ENCODE results near the gene CGB8.
"Not testable (repeated sequence)": the region's sequence is repeated elsewhere in the genome, so short reads cannot be mapped to it uniquely, and the experiment has no call there.

CGB8 gene

GRCh38 chr19:49059053-49059452 lies 10.1 kb upstream of the CGB8 start:
- Histone ChIP-seq H3K4me3 (ENCODE audit: low read length) (no peak overlapping the region), H3K27ac (ENCODE audit: low read depth, low read length) (no peak overlapping the region), H3K27me3 (ENCODE audit: control insufficient read depth, insufficient read depth, low read length) (peaks cover 22% of the 10 kb centered on the region)

GRCh38 chr19:49058562-49058961 lies 9.7 kb upstream of the CGB8 start:
- Histone ChIP-seq H3K9ac (ENCODE audit: low read length) (no peak overlapping the region), H3K27ac (ENCODE audit: low read depth, low read length) (no peak overlapping the region), H3K4me1 (ENCODE audit: control insufficient read depth, insufficient read depth, low read length) (no peaks in the 10 kb centered on the region), H3K27me3 (ENCODE audit: control insufficient read depth, insufficient read depth, low read length) (peaks cover 20% of the 10 kb centered on the region), H3K36me3 (ENCODE audit: control insufficient read depth, insufficient read depth, low read length) (no peaks in the 10 kb centered on the region), H3K4me3 (ENCODE audit: low read length) (no peak overlapping the region)

More at GRCh38 chr19:49059053-49059452, 10.1 kb upstream of the CGB8 start:
- no peaks in the 10 kb centered on the region for H3K36me3 ChIP-seq (ENCODE audit: control insufficient read depth, insufficient read depth, low read length)
- no peak overlapping the region for H3K9ac ChIP-seq (ENCODE audit: low read length)
- no peaks in the 10 kb centered on the region for H3K4me1 ChIP-seq (ENCODE audit: control insufficient read depth, insufficient read depth, low read length)

GRCh38 chr19:49057636-49058234 lies 8.8 kb upstream of the CGB8 start, which contains the start of gene CGB7:
CGB7 (minus strand) TSS chr19:49057749; CDS start chr19:49055375, 2,374 bp downstream.
- H3K4me3 ChIP-seq (ENCODE audit: low read length), result peak within 1 kb of the TSS; percentile 73
- no peaks in the 10 kb centered on the region for H3K4me1 ChIP-seq (ENCODE audit: control insufficient read depth, insufficient read depth, low read length)
- no peak within 1 kb of the TSS for H3K27ac ChIP-seq (ENCODE audit: low read depth, low read length)
- no peak within 1 kb of the TSS for H3K9ac ChIP-seq (ENCODE audit: low read length)
- H3K36me3 ChIP-seq (ENCODE audit: control insufficient read depth, insufficient read depth, low read length), result no peaks in the 10 kb centered on the region
- H3K27me3 ChIP-seq (ENCODE audit: control insufficient read depth, insufficient read depth, low read length), result peaks cover 20% of the 10 kb centered on the region

GRCh38 chr19:49056902-49057596 lies 8.1 kb upstream of the CGB8 start:
- Histone ChIP-seq H3K4me3 (ENCODE audit: low read length) (peak overlapping the region; percentile 73), H3K27me3 (ENCODE audit: control insufficient read depth, insufficient read depth, low read length) (peaks cover 20% of the 10 kb centered on the region)
- not testable (repeated sequence) for H3K4me1 ChIP-seq (ENCODE audit: control insufficient read depth, insufficient read depth, low read length); H3K9ac ChIP-seq (ENCODE audit: low read length); H3K27ac ChIP-seq (ENCODE audit: low read depth, low read length); H3K36me3 ChIP-seq (ENCODE audit: control insufficient read depth, insufficient read depth, low read length)

GRCh38 chr19:49056101-49056901 lies 7.4 kb upstream of the CGB8 start:
- H3K36me3 ChIP-seq (ENCODE audit: control insufficient read depth, insufficient read depth, low read length), result no peaks in the 10 kb centered on the region
- no peak overlapping the region for H3K9ac ChIP-seq (ENCODE audit: low read length)
- H3K27me3 ChIP-seq (ENCODE audit: control insufficient read depth, insufficient read depth, low read length), result peaks cover 20% of the 10 kb centered on the region
- no peak overlapping the region for H3K27ac ChIP-seq (ENCODE audit: low read depth, low read length)
- peak overlapping the region; percentile 73 for H3K4me3 ChIP-seq (ENCODE audit: low read length)
- no peaks in the 10 kb centered on the region for H3K4me1 ChIP-seq (ENCODE audit: control insufficient read depth, insufficient read depth, low read length)

- not testable (repeated sequence) for H3K4me1 ChIP-seq (ENCODE audit: control insufficient read depth, insufficient read depth, low read length); H3K27ac ChIP-seq (ENCODE audit: low read depth, low read length); H3K36me3 ChIP-seq (ENCODE audit: control insufficient read depth, insufficient read depth, low read length); H3K4me3 ChIP-seq (ENCODE audit: low read length); H3K27me3 ChIP-seq (ENCODE audit: control insufficient read depth, insufficient read depth, low read length); H3K9ac ChIP-seq (ENCODE audit: low read length)
Observed at GRCh38 chr19:49050376-49051033, 1.6 kb upstream of the CGB8 start.

GRCh38 chr19:49049834-49050233 lies 923 bp upstream of the CGB8 start:
- not testable (repeated sequence) for H3K27me3 ChIP-seq (ENCODE audit: control insufficient read depth, insufficient read depth, low read length); H3K27ac ChIP-seq (ENCODE audit: low read depth, low read length); H3K4me1 ChIP-seq (ENCODE audit: control insufficient read depth, insufficient read depth, low read length); H3K36me3 ChIP-seq (ENCODE audit: control insufficient read depth, insufficient read depth, low read length); H3K9ac ChIP-seq (ENCODE audit: low read length); H3K4me3 ChIP-seq (ENCODE audit: low read length)

- not testable (repeated sequence) for H3K27me3 ChIP-seq (ENCODE audit: control insufficient read depth, insufficient read depth, low read length)
Observed at GRCh38 chr19:49043548-49043947, 5.4 kb downstream of the CGB8 start, which contains the start of gene CGB5. CGB5 (plus strand) TSS chr19:49043848; CDS start chr19:49044210, 362 bp downstream.

GRCh38 chr19:49042666-49043065 lies 6.2 kb downstream of the CGB8 start:
- not testable (repeated sequence) for H3K4me1 ChIP-seq (ENCODE audit: control insufficient read depth, insufficient read depth, low read length); H3K27me3 ChIP-seq (ENCODE audit: control insufficient read depth, insufficient read depth, low read length); H3K27ac ChIP-seq (ENCODE audit: low read depth, low read length); H3K9ac ChIP-seq (ENCODE audit: low read length); H3K4me3 ChIP-seq (ENCODE audit: low read length); H3K36me3 ChIP-seq (ENCODE audit: control insufficient read depth, insufficient read depth, low read length)

More at GRCh38 chr19:49043548-49043947, 5.4 kb downstream of the CGB8 start, which contains the start of gene CGB5:
- H3K36me3 ChIP-seq (ENCODE audit: control insufficient read depth, insufficient read depth, low read length); H3K4me3 ChIP-seq (ENCODE audit: low read length); H3K4me1 ChIP-seq (ENCODE audit: control insufficient read depth, insufficient read depth, low read length); H3K9ac ChIP-seq (ENCODE audit: low read length); H3K27ac ChIP-seq (ENCODE audit: low read depth, low read length): not testable (repeated sequence)

GRCh38 chr19:49042177-49042576 lies 6.7 kb downstream of the CGB8 start:
- H3K27me3 ChIP-seq (ENCODE audit: control insufficient read depth, insufficient read depth, low read length), result no peaks in the 10 kb centered on the region
- H3K4me3 ChIP-seq (ENCODE audit: low read length), result no peak overlapping the region
- H3K4me1 ChIP-seq (ENCODE audit: control insufficient read depth, insufficient read depth, low read length), result no peaks in the 10 kb centered on the region
- H3K27ac ChIP-seq (ENCODE audit: low read depth, low read length), result no peak overlapping the region
- no peaks in the 10 kb centered on the region for H3K36me3 ChIP-seq (ENCODE audit: control insufficient read depth, insufficient read depth, low read length)
- H3K9ac ChIP-seq (ENCODE audit: low read length), result no peak overlapping the region

GRCh38 chr19:49039736-49040135 lies 9.2 kb downstream of the CGB8 start:
- H3K27ac ChIP-seq (ENCODE audit: low read depth, low read length); H3K4me3 ChIP-seq (ENCODE audit: low read length); H3K9ac ChIP-seq (ENCODE audit: low read length); H3K36me3 ChIP-seq (ENCODE audit: control insufficient read depth, insufficient read depth, low read length); H3K4me1 ChIP-seq (ENCODE audit: control insufficient read depth, insufficient read depth, low read length); H3K27me3 ChIP-seq (ENCODE audit: control insufficient read depth, insufficient read depth, low read length): not testable (repeated sequence)

All from rectal smooth muscle tissue (tissue), 1 donor.